IMR-90 (cell line): ENCODE data around the gene CES4A. TPM values are rescaled to one million over a fixed set of nuclear protein-coding genes. Genes with fewer than 3 reads are reported as not detected.

Experiments used
- ATAC-seq: fragments of 200-7000 bp; cut with Tn5 transposase; 2 replicates; pipeline ENCODE4 v1.9.1; 2020; ENCODE audit warnings: low read depth, mild to moderate bottlenecking, moderate library complexity
- BruUV-seq: library from RNA; stranded (reverse); fragments of 400-500 nt; replicated peaks from 2 replicates; lab custom pipeline; 2021; lab: Mats Ljungman, UMichigan
- CTCF ChIA-PET: fragments of 300-600 bp; formaldehyde crosslinking; extraction: SDS; loops from one replicate; lab custom pipeline; 2021; ENCODE audit warnings: antibody characterized with exemption; lab: Yijun Ruan, JAX
- POLR2A ChIA-PET: fragments of 300-600 bp; sonication (Branson Sonifier 250); formaldehyde crosslinking; loops from one replicate; lab custom pipeline; 2022; ENCODE audit warnings: antibody characterized with exemption; ENCODE audit not compliant: unreplicated experiment; lab: Charles Lee
- DNase-seq: peaks from one replicate; pipeline ENCODE4 v3.0.0; 2013
- H2AFZ ChIP-seq: replicated peaks from 2 replicates; pipeline ENCODE3; 2013; ENCODE audit warnings: low read length, mild to moderate bottlenecking; ENCODE audit not compliant: poor library complexity
- H2AK5ac ChIP-seq: 2 replicates; pipeline ENCODE4 v1.6.1; 2013; ENCODE audit warnings: low read depth, low read length, inconsistent platforms
- H2AK9ac ChIP-seq: replicated peaks from 2 replicates; pipeline ENCODE3; 2013; ENCODE audit warnings: mild to moderate bottlenecking, low read depth, low read length, moderate library complexity; ENCODE audit not compliant: poor library complexity
- H2BK120ac ChIP-seq: 2 replicates; pipeline ENCODE4 v1.6.1; 2013; ENCODE audit warnings: low read depth, low read length, inconsistent platforms
- H2BK15ac ChIP-seq: 3 replicates; pipeline ENCODE4 v1.6.1; 2013; ENCODE audit warnings: low read depth, low read length, inconsistent platforms
- H2BK20ac ChIP-seq: 2 replicates; pipeline ENCODE4 v1.6.1; 2013; ENCODE audit warnings: low read depth, mild to moderate bottlenecking, inconsistent platforms, low read length, moderate library complexity
- H2BK5ac ChIP-seq: 2 replicates; pipeline ENCODE4 v1.6.1; 2013; ENCODE audit warnings: mild to moderate bottlenecking, low read depth, low read length, inconsistent platforms; ENCODE audit not compliant: poor library complexity, severe bottlenecking
- H3K14ac ChIP-seq: replicated peaks from 2 replicates; pipeline ENCODE4 v1.6.1; 2013; ENCODE audit warnings: low read depth, low read length, inconsistent platforms
- H3K18ac ChIP-seq: 2 replicates; pipeline ENCODE4 v1.6.1; 2013; ENCODE audit warnings: low read depth, low read length, control low read depth
- H3K23ac ChIP-seq: 2 replicates; pipeline ENCODE4 v1.6.1; 2013; ENCODE audit warnings: low read depth, low read length, inconsistent platforms
- H3K27ac ChIP-seq: 2 replicates; pipeline ENCODE4 v1.5.1; 2013; ENCODE audit warnings: mild to moderate bottlenecking, control low read depth, low read length; ENCODE audit not compliant: insufficient read depth
- H3K27me3 ChIP-seq: 2 replicates; pipeline ENCODE4 v1.6.1; 2013; ENCODE audit warnings: low read length; ENCODE audit not compliant: control insufficient read depth, insufficient read depth
- H3K36me3 ChIP-seq: 2 replicates; pipeline ENCODE4 v1.6.1; 2013; ENCODE audit warnings: low read length, mixed read lengths; ENCODE audit not compliant: control insufficient read depth, insufficient read depth
- H3K4ac ChIP-seq: 2 replicates; pipeline ENCODE4 v1.6.1; 2013; ENCODE audit warnings: low read depth, low read length, inconsistent platforms
- H3K4me1 ChIP-seq: 2 replicates; pipeline ENCODE4 v1.6.1; 2013; ENCODE audit warnings: low read length, mixed read lengths; ENCODE audit not compliant: control insufficient read depth, insufficient read depth
- H3K4me2 ChIP-seq: 2 replicates; pipeline ENCODE4 v1.6.1; 2013; ENCODE audit warnings: low read depth, mild to moderate bottlenecking, control low read depth, low read length, moderate library complexity
- H3K4me3 ChIP-seq: 2 replicates; pipeline ENCODE4 v1.5.1; 2013; ENCODE audit warnings: low read depth, mild to moderate bottlenecking, control low read depth, low read length, moderate library complexity; ENCODE audit not compliant: insufficient read depth
- H3K56ac ChIP-seq: 2 replicates; pipeline ENCODE4 v1.6.1; 2013; ENCODE audit warnings: low read length, inconsistent platforms; ENCODE audit not compliant: insufficient read depth; ENCODE audit errors: extremely low read depth
- H3K79me1 ChIP-seq, 2 experiments: 2 replicates each; pipeline ENCODE4 v1.6.1; 2013; ENCODE audit warnings: low read length in 2 of 2, inconsistent platforms in 1 of 2, low read depth in 1 of 2
- H3K9ac ChIP-seq: 2 replicates; pipeline ENCODE4 v1.6.1; 2013; ENCODE audit warnings: low read depth, low read length, control low read depth
- H3K9me1 ChIP-seq: 2 replicates; pipeline ENCODE4 v1.6.1; 2013; ENCODE audit warnings: low read length, inconsistent platforms; ENCODE audit not compliant: insufficient read depth
- H3K9me3 ChIP-seq: 2 replicates; pipeline ENCODE4 v1.6.1; 2013; ENCODE audit warnings: low read length; ENCODE audit not compliant: control insufficient read depth, insufficient read depth
- H4K20me1 ChIP-seq: 2 replicates; pipeline ENCODE4 v1.6.1; 2013; ENCODE audit warnings: low read length, inconsistent platforms; ENCODE audit not compliant: insufficient read depth
- H4K5ac ChIP-seq: 2 replicates; pipeline ENCODE4 v1.6.1; 2013; ENCODE audit warnings: mild to moderate bottlenecking, low read depth, low read length, control low read depth
- H4K8ac ChIP-seq, 2 experiments: 2 replicates each; pipeline ENCODE4 v1.6.1; 2013; ENCODE audit warnings: low read depth in 2 of 2, low read length in 2 of 2, control low read depth in 1 of 2, inconsistent platforms in 1 of 2
- H4K91ac ChIP-seq: 2 replicates; pipeline ENCODE4 v1.6.1; 2013; ENCODE audit warnings: low read depth, low read length, inconsistent platforms; ENCODE audit not compliant: insufficient read depth
- CEBPB ChIP-seq: IDR thresholded peaks from 2 replicates; pipeline ENCODE4 v1.6.1; 2012; ENCODE audit warnings: low read depth, low read length, improper control_type of control experiment
- MAFK ChIP-seq: IDR thresholded peaks from 2 replicates; pipeline ENCODE4 v1.6.1; 2012; ENCODE audit warnings: low read depth, low read length, improper control_type of control experiment
- MAZ ChIP-seq: IDR thresholded peaks from 2 replicates; pipeline ENCODE4 v1.6.1; 2012; ENCODE audit warnings: low read depth, mild to moderate bottlenecking, low read length, improper control_type of control experiment, moderate library complexity, borderline replicate concordance
- NFE2L2 ChIP-seq: fragments of 150-350 bp; IDR thresholded peaks from 2 replicates; pipeline ENCODE4 v1.6.1; 2016; ENCODE audit warnings: low read depth, mild to moderate bottlenecking, low read length
- RAD21 ChIP-seq: IDR thresholded peaks from 2 replicates; pipeline ENCODE4 v1.6.1; 2012; ENCODE audit warnings: low read length, improper control_type of control experiment
- RFX5 ChIP-seq: IDR thresholded peaks from 2 replicates; pipeline ENCODE4 v1.8.0; 2012; ENCODE audit warnings: low read depth, mild to moderate bottlenecking, low read length, moderate library complexity
- SMC3 ChIP-seq: fragments of 150-350 bp; IDR thresholded peaks from 2 replicates; pipeline ENCODE4 v1.6.1; 2016; ENCODE audit warnings: low read depth, mild to moderate bottlenecking, antibody characterized with exemption, low read length, moderate library complexity
- WGBS, 2 experiments: methylation state at CpG; one replicate each; pipeline versions ENCODE4 v1.1.5 to v1.1.7; 2013; ENCODE audit warnings: missing lambda C conversion rate in 2 of 2; ENCODE audit not compliant: insufficient read length in 1 of 2; ENCODE audit errors: extremely low coverage in 2 of 2; 5-methylcytosine and 5-hydroxymethylcytosine counted together
- dilution Hi-C: fragments of 300-500 bp; cut with HindIII; formaldehyde crosslinking; loops from one replicate; pipeline ENCODE4 v1.14.3; 2018; ENCODE audit warnings: low sequenced_read_pairs; ENCODE audit not compliant: unreplicated experiment
- in situ Hi-C: fragments of 300-500 bp; cut with MboI; formaldehyde crosslinking; loops from 3 replicates; pipeline ENCODE4 v1.14.3; 2019; ENCODE audit warnings: low sequenced_read_pairs, inconsistent platforms, mixed read lengths
- intact Hi-C: fragments of 100-400 bp; cut with micrococcal nuclease; formaldehyde crosslinking; loops from 2 replicates; pipeline ENCODE4 v1.10.0; 2022
- polyA plus RNA-seq, 3 experiments: library from polyadenylated mRNA; depleted of rRNA; stranded (reverse); fragments of >200 nt; gene quantifications; 2 replicates each; pipeline ENCODE4 v1.2.3, GENCODE V29; 2012; ENCODE audit warnings: low replicate concordance in 1 of 3
- total RNA-seq: library from RNA; depleted of rRNA; stranded (reverse); fragments of >200 nt; gene quantifications from 2 replicates; pipeline ENCODE4 v1.2.3, GENCODE V29; 2012
- TF ChIP-seq, protein P1 (sequence below): fragments of 150-350 bp; IDR thresholded peaks from 2 replicates; pipeline ENCODE4 v1.6.1; 2016; ENCODE audit warnings: low read depth, mild to moderate bottlenecking, low read length, moderate library complexity, borderline replicate concordance
- TF ChIP-seq, protein P2 (sequence below): conservative IDR thresholded peaks from 2 replicates; pipeline ENCODE4 v1.5.1; 2012; ENCODE audit warnings: mild to moderate bottlenecking, low read depth, low read length, improper control_type of control experiment

CES4A gene
- total and polyA plus RNA-seq, 2 of the 4 experiments (the other 2 are of a cell fraction) = 0.72 to 4.7 TPM

DNA sequence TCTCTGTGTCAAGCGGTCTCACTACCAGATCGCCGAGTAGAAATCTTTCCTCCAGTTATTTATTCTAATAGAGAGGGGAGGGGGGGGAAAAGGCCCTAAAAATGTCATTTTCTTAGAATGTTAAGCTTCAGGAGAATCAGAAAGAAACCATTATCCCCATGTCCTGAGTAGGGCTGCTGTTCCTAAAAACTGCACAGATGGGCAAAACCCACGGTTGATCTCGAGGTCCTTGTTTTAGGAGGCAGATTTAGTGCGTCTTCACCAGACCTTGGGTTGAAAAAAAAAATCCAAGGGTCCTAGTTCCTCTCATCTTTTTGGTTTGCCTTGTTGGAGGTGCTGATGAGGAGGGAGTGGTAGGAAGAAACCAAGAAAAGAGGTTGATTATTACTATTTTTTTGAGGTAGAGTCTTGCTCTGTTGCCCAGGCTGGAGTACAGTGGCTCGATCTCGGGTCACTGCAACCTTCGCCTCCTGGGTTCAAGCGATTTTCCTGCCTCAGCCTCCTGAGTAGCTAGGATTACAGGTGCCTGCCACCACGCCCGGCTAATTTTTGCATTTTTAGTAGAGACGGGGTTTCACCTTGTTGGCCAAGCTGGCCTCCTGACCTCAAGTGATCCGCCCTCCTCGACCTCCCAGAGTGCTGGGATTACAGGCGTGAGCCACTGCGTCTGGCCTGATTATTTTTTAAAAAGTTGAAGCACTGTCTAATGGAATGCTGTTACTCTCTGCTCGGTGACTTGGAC is 42.0 kb downstream of the CES4A start:
- dilution Hi-C loops (no loop called here), intact Hi-C loops (loop anchor here (5.0 kb wide), 1 partner anchor 62 kb away; no protein-coding TSS in a partner anchor), in situ Hi-C loops (no loop called here)
- Histone ChIP-seq H3K4me3 (peak overlapping the region; percentile 85), H2AK9ac (no peak overlapping the region), H4K5ac (no peak overlapping the region), H2AK5ac (peak overlapping the region; percentile 36; the same call in 1 of the 2 replicates), H4K20me1 (peaks cover 38% of the 10 kb centered on the region), H2BK120ac (no peak overlapping the region), H3K9me3 (no peaks in the 10 kb centered on the region), H3K79me1 (peaks cover 5 to 31% of the 10 kb centered on the region in 2 experiments; a peak in 3 of 4 replicates), H2BK20ac (no peak overlapping the region), H3K18ac (no peak overlapping the region), H3K9ac (peak overlapping the region; percentile 88), H3K4me1 (peaks cover 11% of the 10 kb centered on the region), H3K36me3 (peaks cover 8% of the 10 kb centered on the region), H3K4ac (peak overlapping the region; percentile 44; the same call in 1 of the 2 replicates), H3K27ac (peak overlapping the region; percentile 92), H4K91ac (no peak overlapping the region), H3K9me1 (peaks cover 6% of the 10 kb centered on the region; the same call in 1 of the 2 replicates), H3K56ac (peak overlapping the region; percentile 32; the same call in 1 of the 2 replicates), H2BK5ac (peak overlapping the region; percentile 91), H3K27me3 (no peaks in the 10 kb centered on the region), H3K14ac (peak overlapping the region; percentile 59), H4K8ac (peak overlapping the region in 1 of 2 experiments; percentile 49; a peak in 1 of 4 replicates), H2AFZ (no peak overlapping the region), H2BK15ac (no peak overlapping the region), H3K4me2 (peak overlapping the region; percentile 94), H3K23ac (peak overlapping the region; percentile 43)
- no CpG with 5 or more reads among the region's 18 CpGs for WGBS, 2 experiments
- ATAC-seq (no peak), DNase-seq (no peak)
- ChIA-PET POLR2A (interaction anchor here (0.6 kb wide), 1 partner anchor 31 kb away, joined by 21 read pairs; no protein-coding TSS in a partner anchor), CTCF (interaction anchor here (1.1 to 1.9 kb wide), 2 partner anchors 12 to 71 kb away, joined by 4 to 9 read pairs; no protein-coding TSS in a partner anchor)
- BruUV-seq = no TSS peak
- TF ChIP-seq RFX5 = no peak
- no peak for TF ChIP-seq CEBPB
- TF ChIP-seq, protein P1, sequence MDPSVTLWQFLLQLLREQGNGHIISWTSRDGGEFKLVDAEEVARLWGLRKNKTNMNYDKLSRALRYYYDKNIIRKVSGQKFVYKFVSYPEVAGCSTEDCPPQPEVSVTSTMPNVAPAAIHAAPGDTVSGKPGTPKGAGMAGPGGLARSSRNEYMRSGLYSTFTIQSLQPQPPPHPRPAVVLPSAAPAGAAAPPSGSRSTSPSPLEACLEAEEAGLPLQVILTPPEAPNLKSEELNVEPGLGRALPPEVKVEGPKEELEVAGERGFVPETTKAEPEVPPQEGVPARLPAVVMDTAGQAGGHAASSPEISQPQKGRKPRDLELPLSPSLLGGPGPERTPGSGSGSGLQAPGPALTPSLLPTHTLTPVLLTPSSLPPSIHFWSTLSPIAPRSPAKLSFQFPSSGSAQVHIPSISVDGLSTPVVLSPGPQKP = no peak
- no peak for TF ChIP-seq MAFK
- TF ChIP-seq, protein P2, sequence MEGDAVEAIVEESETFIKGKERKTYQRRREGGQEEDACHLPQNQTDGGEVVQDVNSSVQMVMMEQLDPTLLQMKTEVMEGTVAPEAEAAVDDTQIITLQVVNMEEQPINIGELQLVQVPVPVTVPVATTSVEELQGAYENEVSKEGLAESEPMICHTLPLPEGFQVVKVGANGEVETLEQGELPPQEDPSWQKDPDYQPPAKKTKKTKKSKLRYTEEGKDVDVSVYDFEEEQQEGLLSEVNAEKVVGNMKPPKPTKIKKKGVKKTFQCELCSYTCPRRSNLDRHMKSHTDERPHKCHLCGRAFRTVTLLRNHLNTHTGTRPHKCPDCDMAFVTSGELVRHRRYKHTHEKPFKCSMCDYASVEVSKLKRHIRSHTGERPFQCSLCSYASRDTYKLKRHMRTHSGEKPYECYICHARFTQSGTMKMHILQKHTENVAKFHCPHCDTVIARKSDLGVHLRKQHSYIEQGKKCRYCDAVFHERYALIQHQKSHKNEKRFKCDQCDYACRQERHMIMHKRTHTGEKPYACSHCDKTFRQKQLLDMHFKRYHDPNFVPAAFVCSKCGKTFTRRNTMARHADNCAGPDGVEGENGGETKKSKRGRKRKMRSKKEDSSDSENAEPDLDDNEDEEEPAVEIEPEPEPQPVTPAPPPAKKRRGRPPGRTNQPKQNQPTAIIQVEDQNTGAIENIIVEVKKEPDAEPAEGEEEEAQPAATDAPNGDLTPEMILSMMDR = no peak
- no peak for TF ChIP-seq MAZ
- no peak for TF ChIP-seq RAD21
- no peak for TF ChIP-seq SMC3
- TF ChIP-seq NFE2L2 = no peak
